ENCODE results near the gene TMEM39B. TPM values are rescaled to one million over a fixed set of nuclear protein-coding genes. Genes with fewer than 3 reads are reported as not detected.

TMEM39B gene
- total RNA-seq, 2 donors from 2014 or later = 4.4 to 10.2 TPM

GRCh38 chr1:32031578-32032274 is 41.0 kb upstream of the TMEM39B start:
- no peak for TF ChIP-seq CTCF (IDR thresholded peaks at IDR 0.05)
- no peak for TF ChIP-seq POLR2A (IDR thresholded peaks at IDR 0.05)
- ATAC-seq (no peak), DNase-seq (no peak)
- H3K4me1 ChIP-seq = no peaks in the 10 kb centered on the region
- no peak overlapping the region for H3K27ac ChIP-seq
- 80 to 87% methylated on average over 8 of the region's 8 CpGs for WGBS, 2 donors
- H3K4me3 ChIP-seq = no peak overlapping the region
- peaks cover 0 to 21% of the 10 kb centered on the region in 2 donors for H3K36me3 ChIP-seq (replicated peaks in 1 of 2; ENCODE audit: insufficient read depth in 1 of 2, low read depth in 2 of 2)
- no peaks in the 10 kb centered on the region for H3K9me3 ChIP-seq
- intact Hi-C loops (cut with DNase I) = no loop called here
- H3K27me3 ChIP-seq = no peaks in the 10 kb centered on the region

- peaks cover 0 to 22% of the 10 kb centered on the region in 2 donors for H3K36me3 ChIP-seq (replicated peaks in 1 of 2; ENCODE audit: insufficient read depth in 1 of 2, low read depth in 2 of 2)
- no peaks in the 10 kb centered on the region for H3K9me3 ChIP-seq
- WGBS, 2 donors = 57 to 64% methylated on average over 2 of the region's 2 CpGs
- no peak for ATAC-seq
- intact Hi-C loops (cut with DNase I) = no loop called here
- H3K27me3 ChIP-seq = no peaks in the 10 kb centered on the region
- H3K27ac ChIP-seq = no peak overlapping the region
- H3K4me3 ChIP-seq = no peak overlapping the region
- H3K4me1 ChIP-seq = no peaks in the 10 kb centered on the region
- TF ChIP-seq POLR2A (IDR thresholded peaks at IDR 0.05) (no peak), CTCF (IDR thresholded peaks at IDR 0.05) (no peak)
- no peak for DNase-seq
These were observed 40.5 kb upstream of the TMEM39B start for GRCh38 chr1:32032275-32032615.

GRCh38 chr1:32035119-32035518 is 37.6 kb upstream of the TMEM39B start:
- no peak for DNase-seq
- Histone ChIP-seq H3K36me3 (replicated peaks in 1 of 2; ENCODE audit: insufficient read depth in 1 of 2, low read depth in 2 of 2) (peaks cover 5 to 38% of the 10 kb centered on the region in 2 donors), H3K4me3 (no peak overlapping the region), H3K4me1 (no peaks in the 10 kb centered on the region), H3K27me3 (no peaks in the 10 kb centered on the region), H3K27ac (no peak overlapping the region), H3K9me3 (no peaks in the 10 kb centered on the region)
- no peak for ATAC-seq
- no peak for TF ChIP-seq CTCF (IDR thresholded peaks at IDR 0.05)
- TF ChIP-seq POLR2A (IDR thresholded peaks at IDR 0.05) = no peak
- intact Hi-C loops (cut with DNase I) = no loop called here
- WGBS, 2 donors = 94 to 96% methylated on average over 3 of the region's 3 CpGs

GRCh38 chr1:32040711-32041110 is 32.0 kb upstream of the TMEM39B start:
- TF ChIP-seq CTCF (IDR thresholded peaks at IDR 0.05) (no peak), POLR2A (IDR thresholded peaks at IDR 0.05) (no peak)
- Histone ChIP-seq H3K4me3 (no peak overlapping the region), H3K36me3 (replicated peaks in 1 of 2; ENCODE audit: insufficient read depth in 1 of 2, low read depth in 2 of 2) (peaks cover 5 to 43% of the 10 kb centered on the region in 2 donors), H3K27me3 (no peaks in the 10 kb centered on the region), H3K4me1 (no peaks in the 10 kb centered on the region), H3K27ac (no peak overlapping the region), H3K9me3 (no peaks in the 10 kb centered on the region)
- ATAC-seq (no peak), DNase-seq (no peak)
- intact Hi-C loops (cut with DNase I) = no loop called here
- 86 to 90% methylated on average over 3 of the region's 3 CpGs for WGBS, 2 donors

- Histone ChIP-seq H3K9me3 (no peaks in the 10 kb centered on the region), H3K4me3 (no peak overlapping the region), H3K27ac (no peak overlapping the region), H3K36me3 (replicated peaks in 1 of 2; ENCODE audit: insufficient read depth in 1 of 2, low read depth in 2 of 2) (peaks cover 5 to 40% of the 10 kb centered on the region in 2 donors), H3K4me1 (no peaks in the 10 kb centered on the region), H3K27me3 (no peaks in the 10 kb centered on the region)
- DNase-seq (no peak), ATAC-seq (no peak)
- TF ChIP-seq POLR2A (IDR thresholded peaks at IDR 0.05) = no peak
- TF ChIP-seq CTCF (IDR thresholded peaks at IDR 0.05) = no peak
- 78 to 83% methylated on average over 5 of the region's 5 CpGs for WGBS, 2 donors
- intact Hi-C loops (cut with DNase I) = no loop called here
These were observed 30.4 kb upstream of the TMEM39B start for GRCh38 chr1:32042330-32042729.
